Activated CD4-positive, CD25-positive, alpha-beta regulatory T cell (primary cell): ENCODE measurements around the gene ITM2C.

Source experiments
- DNase-seq, 4 experiments: peaks; one replicate each; lab custom pipeline; 2025; lab: John Stamatoyannopoulos, UW

The ITM2C gene

GRCh38 chr2:230873661-230874401, 9.1 kb downstream of the ITM2C start:
- DNase-seq = no peak

- no peak for DNase-seq
Measured at GRCh38 chr2:230874456-230874855, 9.7 kb downstream of the ITM2C start.

GRCh38 chr2:230874876-230875275, 10.1 kb downstream of the ITM2C start:
- DNase-seq = no peak

DNA sequence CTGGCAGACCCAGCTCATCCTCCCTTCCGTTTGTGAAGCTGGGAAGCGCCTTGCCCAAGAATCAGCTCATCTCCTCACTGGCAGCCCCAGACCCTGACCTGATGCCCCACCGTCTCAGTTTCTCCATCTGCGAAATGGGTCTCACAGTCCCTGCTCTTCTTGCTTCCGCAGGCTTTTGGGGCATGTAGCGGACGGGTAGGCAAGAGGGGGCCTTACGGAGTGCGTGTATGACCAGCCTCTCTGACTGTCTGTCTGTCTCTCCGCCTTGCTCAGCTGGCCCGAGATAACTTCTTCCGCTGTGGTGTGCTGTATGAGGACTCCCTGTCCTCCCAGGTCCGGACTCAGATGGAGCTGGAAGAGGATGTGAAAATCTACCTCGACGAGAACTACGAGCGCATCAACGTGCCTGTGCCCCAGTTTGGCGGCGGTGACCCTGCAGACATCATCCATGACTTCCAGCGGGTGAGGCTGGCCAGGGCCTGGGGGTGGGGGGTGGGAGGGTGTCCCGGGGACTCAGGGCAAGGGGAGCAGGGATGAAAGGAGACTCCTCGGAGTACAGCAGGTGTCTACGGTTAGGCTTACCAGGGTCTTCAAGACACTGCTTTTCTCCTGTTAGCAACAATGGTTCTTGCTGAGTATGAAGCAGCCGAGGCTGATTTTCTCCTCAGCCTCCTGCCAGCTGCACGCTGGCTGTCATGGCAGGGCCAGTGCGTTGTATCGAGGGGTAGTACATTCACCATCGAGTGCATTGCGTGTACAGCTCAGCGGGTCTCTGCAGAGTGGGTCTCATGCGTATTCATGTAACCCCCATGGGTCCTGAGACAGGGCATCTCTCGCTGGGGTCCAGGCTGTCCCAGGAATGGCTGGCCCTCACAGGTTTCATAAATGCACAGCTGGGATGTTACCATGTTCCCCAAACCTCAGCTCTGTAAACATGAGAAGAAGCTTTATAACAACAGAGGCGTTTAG, 10.9 kb downstream of the ITM2C start:
- DNase-seq = no peak

DNA sequence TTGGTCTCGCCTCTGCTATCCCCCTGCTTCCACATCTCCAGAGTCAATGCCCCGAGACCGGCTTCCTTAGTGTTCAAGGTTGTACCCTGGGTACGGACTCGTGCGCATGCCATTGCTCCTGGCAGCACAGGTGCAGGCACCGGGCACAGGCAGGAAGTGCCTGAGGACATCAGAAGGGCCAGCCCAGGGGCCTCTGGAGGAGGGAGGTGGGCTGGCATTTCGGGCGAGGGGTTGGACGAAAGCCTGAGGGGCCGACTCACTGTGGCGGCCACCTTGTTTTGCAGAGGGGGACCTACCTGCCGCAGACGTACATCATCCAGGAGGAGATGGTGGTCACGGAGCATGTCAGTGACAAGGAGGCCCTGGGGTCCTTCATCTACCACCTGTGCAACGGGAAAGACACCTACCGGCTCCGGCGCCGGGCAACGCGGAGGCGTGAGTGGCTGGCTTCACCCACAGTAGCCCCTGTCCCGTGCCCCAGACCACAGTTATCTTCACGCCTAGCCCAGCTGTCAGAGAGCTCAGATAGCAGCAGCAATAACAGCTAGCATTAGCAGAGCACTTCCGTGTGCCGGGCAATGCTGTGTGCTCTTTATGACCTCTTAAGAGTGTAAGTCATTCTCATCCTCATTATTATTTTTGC, 12.5 kb downstream of the ITM2C start:
- no peak for DNase-seq

DNA sequence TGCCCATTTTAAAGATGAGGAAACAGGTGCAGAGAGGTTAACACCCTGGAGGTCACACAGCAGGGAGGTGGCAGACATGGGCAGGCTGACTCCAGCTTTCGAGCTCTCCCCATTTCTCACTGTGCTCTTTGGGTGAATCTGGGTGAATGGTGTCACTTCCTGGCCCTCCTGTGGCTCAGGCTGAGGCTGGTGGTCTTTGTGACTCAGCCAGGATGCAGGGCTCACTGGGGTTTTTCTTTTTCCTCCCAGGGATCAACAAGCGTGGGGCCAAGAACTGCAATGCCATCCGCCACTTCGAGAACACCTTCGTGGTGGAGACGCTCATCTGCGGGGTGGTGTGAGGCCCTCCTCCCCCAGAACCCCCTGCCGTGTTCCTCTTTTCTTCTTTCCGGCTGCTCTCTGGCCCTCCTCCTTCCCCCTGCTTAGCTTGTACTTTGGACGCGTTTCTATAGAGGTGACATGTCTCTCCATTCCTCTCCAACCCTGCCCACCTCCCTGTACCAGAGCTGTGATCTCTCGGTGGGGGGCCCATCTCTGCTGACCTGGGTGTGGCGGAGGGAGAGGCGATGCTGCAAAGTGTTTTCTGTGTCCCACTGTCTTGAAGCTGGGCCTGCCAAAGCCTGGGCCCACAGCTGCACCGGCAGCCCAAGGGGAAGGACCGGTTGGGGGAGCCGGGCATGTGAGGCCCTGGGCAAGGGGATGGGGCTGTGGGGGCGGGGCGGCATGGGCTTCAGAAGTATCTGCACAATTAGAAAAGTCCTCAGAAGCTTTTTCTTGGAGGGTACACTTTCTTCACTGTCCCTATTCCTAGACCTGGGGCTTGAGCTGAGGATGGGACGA, 13.2 kb downstream of the ITM2C start:
- no peak for DNase-seq

DNA sequence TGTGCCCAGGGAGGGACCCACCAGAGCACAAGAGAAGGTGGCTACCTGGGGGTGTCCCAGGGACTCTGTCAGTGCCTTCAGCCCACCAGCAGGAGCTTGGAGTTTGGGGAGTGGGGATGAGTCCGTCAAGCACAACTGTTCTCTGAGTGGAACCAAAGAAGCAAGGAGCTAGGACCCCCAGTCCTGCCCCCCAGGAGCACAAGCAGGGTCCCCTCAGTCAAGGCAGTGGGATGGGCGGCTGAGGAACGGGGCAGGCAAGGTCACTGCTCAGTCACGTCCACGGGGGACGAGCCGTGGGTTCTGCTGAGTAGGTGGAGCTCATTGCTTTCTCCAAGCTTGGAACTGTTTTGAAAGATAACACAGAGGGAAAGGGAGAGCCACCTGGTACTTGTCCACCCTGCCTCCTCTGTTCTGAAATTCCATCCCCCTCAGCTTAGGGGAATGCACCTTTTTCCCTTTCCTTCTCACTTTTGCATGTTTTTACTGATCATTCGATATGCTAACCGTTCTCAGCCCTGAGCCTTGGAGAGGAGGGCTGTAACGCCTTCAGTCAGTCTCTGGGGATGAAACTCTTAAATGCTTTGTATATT, 14.0 kb downstream of the ITM2C start:
- DNase-seq = no peak

GRCh38 chr2:230879271-230879882, 14.6 kb downstream of the ITM2C start:
- DNase-seq = no peak

- DNase-seq = no peak
Measured at GRCh38 chr2:230879891-230880290, 15.1 kb downstream of the ITM2C start.

DNA sequence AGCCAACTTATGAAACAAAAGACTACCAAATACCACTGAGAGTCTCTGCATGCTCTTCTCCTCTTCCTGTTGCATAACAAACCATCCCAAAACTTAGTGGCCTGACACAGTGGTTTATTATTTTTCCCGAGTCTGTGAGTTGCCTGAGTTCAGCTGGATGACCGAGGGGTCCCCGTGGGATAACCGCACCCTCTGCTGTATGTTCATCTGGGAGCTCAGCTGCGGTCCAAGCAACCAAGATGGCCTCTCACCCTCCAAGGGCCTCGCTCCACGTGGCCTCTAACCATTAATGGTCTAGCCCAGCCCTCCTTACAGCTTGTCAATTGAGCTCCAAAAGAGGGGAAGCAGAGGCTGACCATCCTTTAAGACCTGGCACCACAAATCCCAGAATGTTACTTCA, 17.1 kb downstream of the ITM2C start:
- DNase-seq = no peak

DNA sequence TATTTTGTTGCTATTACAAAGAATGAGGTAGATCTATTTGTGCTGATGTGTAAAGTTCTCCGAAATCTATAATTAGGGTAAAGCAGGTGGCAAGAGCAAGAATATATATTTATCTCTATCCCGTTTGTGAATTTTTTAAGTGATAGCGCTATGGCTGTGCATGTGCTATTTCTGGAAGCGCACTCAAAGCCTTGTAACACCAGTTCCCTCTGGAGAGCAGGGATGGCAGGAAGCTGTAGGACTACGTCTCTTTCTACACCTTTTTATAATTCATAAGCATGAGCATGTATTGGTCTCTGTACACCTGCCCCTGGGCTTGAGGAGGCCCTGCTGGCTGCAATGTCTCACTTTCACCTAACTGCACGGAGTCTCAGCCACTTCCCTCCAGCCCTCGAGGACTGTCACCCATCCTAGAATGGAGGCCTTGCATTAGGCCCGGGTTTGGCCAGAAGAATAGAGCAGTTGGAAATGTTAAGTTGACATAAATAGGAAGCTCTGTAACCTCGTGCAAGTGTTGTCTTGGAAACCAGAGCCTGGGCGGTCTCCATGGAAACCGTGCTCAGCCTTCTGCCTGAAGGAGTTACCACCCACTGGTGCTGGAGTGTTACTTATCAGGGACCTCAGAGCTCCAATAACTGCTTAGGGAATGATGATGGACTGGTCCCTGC, 20.9 kb downstream of the ITM2C start:
- DNase-seq = no peak

DNA sequence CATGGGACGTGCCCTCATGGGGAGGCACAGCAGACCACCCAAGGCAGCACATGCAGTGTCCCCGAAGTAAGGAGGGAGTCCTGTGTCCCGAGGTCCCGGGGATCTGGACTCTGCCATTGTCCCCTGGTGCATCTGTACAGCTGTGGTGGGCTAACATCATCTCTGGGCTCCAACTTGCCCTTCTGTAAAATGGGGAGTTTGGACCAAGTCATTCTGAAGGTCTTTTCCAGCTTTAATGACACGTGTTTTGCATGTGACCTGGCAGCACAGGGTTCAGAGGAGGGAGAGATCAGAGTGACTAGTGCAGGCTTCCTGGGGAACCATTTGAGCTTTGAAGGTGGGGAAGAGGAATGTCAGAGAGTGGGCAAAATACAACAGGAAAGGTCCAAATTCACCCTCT, 21.5 kb downstream of the ITM2C start:
- DNase-seq = no peak

DNA sequence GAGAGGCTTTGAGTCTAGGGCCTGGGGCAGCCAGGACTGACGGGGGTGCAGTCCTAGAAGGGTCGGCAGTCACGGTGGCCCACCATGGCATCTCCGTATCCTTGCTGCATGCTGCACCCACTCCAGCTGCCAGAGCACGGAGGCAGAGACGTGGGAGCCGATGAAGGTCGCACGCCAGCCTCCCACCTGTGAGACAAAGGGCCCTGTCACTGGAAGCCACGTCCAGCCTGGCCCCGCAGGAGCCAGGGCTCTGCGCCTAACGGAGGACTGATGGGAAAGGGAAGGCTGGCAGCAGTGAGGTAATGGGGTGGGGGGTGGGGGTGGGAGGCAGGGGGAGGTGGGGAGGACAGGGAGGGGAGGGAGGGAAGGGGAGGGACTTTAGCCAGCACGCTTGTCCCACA, 21.9 kb downstream of the ITM2C start:
- no peak for DNase-seq

DNA sequence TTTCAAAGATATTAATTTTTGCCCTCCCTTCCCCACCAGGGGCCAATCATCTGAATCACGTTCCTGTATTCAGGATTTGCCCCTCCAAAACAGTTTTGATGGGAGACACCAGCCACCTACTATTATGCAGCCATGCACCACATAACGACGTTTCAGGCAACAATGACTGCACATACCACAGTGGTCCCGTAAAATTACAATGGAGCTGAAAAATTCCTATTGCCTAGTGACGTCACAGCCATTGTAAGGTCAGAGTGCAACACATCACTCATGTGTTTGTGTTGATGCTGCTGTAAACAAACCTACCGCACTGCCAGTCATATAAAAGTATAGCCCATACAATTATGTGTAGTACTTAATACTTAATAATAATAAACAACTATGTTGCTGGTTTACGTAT, 22.6 kb downstream of the ITM2C start:
- no peak for DNase-seq

GRCh38 chr2:230888824-230889400, 24.2 kb downstream of the ITM2C start:
- DNase-seq = no peak

DNA sequence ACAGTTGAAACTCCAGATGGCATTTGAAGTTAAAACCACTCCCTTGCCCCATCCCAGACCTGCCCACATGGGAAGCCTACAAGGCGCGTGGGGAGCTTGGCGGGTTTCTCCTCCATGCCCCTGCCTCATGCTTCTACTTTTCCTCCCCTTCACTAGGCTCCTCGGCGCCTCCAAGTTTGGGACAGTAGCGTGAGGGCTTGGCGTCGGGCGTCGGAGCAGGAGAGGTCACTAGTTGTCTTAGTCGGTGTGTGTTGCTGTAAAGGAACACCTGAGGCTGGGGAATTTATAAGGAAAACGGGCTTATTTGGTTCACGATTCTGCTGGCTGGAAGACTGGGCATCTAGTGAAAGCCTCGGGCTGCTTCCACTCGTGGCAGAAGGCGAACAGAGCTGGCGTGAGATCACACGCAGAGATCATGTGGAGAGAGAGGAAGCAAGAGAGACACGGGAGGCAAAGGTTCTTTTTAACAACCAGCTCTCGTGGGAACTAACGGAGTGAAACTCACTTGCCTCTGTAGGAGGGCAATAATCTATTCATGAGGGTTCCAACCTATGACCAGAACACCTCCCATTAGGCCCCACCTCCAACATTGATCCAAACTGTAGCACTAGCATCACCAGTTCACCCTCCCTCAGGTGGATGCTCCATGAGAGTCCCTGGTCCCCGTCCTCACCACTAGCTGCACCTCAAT, 25.3 kb downstream of the ITM2C start:
- DNase-seq = no peak

- DNase-seq = no peak
Measured at GRCh38 chr2:230890646-230891045, 25.9 kb downstream of the ITM2C start.

DNA sequence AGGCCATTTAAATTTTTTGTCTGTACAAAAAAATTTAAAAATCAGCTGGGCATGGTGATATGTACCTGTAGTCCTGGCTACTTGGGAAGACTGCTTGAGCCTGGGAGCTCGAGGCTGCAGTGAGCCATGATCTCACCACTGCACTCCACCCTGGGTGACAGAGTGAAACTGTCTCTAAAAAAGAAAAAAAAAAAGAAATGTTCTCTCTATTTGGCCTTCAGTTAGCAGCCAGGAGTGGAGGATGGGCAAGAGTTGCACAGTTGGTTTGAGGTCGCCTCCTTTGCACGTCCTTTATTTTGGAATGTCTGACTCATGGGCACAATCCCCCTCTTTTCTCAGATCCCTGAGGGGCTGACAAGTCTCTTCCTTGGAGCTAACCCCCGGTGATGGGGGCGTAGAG, 26.3 kb downstream of the ITM2C start:
- DNase-seq = no peak

- DNase-seq = no peak
Measured at GRCh38 chr2:230891509-230891908, 26.8 kb downstream of the ITM2C start.
